ENCODE data around the gene STXBP1.

STXBP1 gene

DNA sequence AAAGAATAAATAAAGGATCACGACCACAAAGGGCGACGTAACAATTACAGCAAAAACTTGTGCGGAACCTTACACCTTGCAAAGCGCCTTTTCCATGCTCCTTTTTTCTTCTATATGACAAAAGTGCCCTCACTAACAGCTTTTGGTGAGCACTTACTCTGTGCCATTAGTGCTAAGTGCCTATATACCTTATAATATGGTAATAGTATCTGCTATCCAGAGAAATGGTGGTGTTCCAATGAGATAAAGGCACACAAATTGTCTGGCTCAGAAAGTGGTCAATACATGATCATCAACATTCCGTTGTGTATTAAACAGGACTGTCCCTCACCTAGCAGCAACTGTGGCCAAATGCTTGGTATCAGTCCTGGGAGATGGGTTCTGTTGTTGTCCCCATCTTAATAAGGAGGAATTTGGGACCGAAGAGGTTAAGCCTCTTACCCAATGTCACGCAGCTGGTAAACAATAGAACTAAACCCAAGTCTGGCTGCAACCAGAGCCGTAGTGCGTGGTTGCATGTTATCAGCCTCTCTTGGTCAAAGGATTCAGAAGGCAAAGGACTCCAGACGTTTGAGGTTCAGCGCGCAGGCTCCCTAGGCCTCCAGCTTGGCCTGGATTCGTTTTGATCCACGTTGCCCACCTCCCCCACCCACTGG, 123.6 kb downstream of the STXBP1 start:
- H3K4me3 ChIP-seq (ENCODE audit: low read depth, low read length): no peak overlapping the region

DNA sequence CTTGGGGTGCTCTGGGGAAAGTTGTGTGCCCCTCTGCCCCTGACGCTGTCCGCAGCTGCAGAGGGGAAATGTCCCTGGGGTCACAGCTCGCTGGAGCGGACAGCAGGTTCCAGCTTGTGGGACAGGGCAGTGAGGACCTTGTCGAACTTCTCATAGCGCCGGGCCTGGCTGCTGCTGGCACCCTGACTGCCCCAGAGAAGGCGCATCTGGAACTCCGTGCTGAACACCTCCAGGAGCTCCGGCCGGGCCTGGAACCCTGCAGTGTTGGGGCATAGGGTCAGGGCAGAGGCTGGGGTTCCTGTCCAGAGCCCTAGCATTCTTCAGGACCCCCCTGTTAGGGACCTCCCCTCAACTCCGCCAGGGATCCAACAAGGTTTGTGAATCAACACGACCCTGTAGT, 126.6 kb downstream of the STXBP1 start:
- TF ChIP-seq, protein P1, sequence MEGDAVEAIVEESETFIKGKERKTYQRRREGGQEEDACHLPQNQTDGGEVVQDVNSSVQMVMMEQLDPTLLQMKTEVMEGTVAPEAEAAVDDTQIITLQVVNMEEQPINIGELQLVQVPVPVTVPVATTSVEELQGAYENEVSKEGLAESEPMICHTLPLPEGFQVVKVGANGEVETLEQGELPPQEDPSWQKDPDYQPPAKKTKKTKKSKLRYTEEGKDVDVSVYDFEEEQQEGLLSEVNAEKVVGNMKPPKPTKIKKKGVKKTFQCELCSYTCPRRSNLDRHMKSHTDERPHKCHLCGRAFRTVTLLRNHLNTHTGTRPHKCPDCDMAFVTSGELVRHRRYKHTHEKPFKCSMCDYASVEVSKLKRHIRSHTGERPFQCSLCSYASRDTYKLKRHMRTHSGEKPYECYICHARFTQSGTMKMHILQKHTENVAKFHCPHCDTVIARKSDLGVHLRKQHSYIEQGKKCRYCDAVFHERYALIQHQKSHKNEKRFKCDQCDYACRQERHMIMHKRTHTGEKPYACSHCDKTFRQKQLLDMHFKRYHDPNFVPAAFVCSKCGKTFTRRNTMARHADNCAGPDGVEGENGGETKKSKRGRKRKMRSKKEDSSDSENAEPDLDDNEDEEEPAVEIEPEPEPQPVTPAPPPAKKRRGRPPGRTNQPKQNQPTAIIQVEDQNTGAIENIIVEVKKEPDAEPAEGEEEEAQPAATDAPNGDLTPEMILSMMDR (IDR thresholded peaks at IDR 0.05; ENCODE audit: low read depth, low read length): no peak
- H3K4me3 ChIP-seq (ENCODE audit: low read depth, low read length): no peak overlapping the region

More for the DNA sequence above, 123.6 kb downstream of the STXBP1 start:
- TF ChIP-seq, protein P1 (IDR thresholded peaks at IDR 0.05; ENCODE audit: low read depth, low read length): no peak

DNA sequence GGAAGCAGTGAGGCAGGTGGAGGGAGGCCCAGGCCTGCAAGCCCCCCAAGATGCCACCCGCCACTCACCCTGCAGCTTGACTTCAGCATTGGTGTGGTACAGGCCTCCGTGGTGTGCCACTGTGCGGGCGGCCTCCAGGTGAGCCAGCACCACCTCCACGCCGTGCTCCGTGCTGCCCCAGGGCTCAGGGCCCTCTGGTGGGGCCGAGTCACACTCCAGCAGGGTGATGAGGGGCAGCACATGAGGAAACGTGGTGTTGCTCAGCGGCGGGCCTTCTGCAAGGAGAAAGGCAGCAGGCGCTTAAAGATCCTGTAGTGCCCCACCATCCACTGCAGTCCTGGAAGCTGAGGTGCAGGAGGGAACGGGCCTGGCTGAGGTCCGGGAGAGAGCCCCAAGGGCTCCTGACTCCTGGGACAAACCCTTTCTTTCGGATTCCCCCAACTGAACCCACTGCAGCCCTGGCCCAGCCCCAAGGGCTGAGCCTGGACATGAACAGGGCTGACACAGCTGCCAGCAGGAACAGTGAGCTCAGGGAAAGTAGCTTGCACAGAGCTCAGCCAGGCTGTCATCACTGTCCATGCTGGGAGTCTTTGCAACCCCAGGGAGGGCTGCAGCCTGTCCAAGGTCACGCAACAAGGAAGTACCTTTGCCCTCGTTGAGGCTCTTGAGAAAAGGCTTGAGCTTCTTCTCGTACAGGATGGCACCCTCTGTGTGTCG, 127.7 kb downstream of the STXBP1 start:
- H3K4me3 ChIP-seq (ENCODE audit: low read depth, low read length): no peak overlapping the region
- TF ChIP-seq, protein P1 (IDR thresholded peaks at IDR 0.05; ENCODE audit: low read depth, low read length): no peak

DNA sequence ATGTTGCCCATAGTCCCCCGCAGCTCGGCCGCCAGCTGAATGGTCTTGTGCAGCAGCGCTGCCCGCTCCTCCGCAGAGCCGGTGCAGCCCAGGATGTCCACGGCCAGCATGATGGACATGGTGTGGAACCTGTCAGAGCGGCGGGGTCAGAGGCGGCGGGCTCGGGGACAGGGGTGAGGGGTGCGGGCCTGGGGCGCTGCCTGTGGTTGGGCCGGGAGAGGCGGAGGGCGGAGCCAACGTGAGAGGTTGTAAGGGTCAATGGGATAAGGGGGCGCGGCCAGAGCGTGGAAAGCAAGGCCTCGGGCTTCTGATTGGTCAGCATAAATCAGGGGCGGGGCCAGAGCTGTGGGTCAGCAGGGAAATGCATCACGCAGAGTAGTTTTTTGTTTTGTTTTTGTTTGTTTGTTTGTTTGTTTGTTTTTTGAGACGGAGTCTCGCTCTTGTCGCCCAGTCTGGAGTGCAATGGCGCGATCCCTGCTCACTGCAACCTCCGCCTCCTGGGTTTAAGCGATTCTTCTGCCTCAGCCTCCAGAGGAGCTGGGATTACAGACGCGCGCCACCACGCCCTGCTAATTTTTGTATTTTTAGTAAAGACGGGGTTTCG, 129.9 kb downstream of the STXBP1 start:
- TF ChIP-seq, protein P1 (IDR thresholded peaks at IDR 0.05; ENCODE audit: low read depth, low read length): no peak
- no peak overlapping the region for H3K4me3 ChIP-seq (ENCODE audit: low read depth, low read length)
